Epidermal melanocyte (primary cell): ENCODE results near the gene SPACA6.
"Not testable (repeated sequence)": the region's sequence is repeated elsewhere in the genome, so short reads cannot be mapped to it uniquely, and the experiment has no call there.

Source experiments
- DNase-seq: peaks from one replicate; pipeline ENCODE4 v3.0.0; 2011; ENCODE audit warnings: low spot score; ENCODE audit not compliant: insufficient read length

SPACA6 gene

GRCh38 chr19:51733742-51734522 lies 40.8 kb downstream of the SPACA6 start:
- DNase-seq = no peak

DNA sequence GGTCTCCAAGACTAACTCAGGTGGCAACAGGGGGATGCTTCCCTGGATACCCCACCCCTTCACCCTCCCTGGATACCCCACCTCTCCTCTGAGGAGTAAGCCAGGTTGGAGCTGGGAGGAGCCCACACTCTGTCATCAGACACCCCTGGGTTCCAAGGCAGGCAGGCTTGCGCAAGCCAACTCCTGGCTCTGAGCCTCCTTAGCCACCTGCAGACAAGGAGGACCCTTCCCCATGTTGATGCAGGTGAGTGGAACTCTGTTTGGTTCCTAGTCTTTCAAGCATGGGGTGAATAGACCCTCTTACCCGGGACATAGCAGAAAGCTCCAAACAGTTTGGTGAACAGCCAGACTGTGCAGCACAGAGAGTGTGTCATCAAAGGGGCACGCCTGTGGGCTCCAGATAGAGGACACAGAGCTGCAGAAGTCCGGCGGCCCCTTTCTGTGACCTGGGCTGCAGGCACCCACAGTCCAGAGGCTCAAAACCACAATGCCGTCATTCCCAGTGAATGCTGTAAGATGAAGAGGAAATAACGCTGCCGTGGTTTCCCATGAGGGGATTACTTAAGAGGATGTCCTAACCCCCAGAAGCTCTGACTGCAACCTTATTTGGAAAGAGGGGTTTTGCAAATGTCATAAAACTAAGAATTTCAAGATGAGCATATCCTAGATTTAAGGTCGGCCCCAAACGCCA lies 42.8 kb downstream of the SPACA6 start:
- DNase-seq = no peak

- no peak for DNase-seq
Observed at GRCh38 chr19:51737389-51737788, 44.3 kb downstream of the SPACA6 start.

DNA sequence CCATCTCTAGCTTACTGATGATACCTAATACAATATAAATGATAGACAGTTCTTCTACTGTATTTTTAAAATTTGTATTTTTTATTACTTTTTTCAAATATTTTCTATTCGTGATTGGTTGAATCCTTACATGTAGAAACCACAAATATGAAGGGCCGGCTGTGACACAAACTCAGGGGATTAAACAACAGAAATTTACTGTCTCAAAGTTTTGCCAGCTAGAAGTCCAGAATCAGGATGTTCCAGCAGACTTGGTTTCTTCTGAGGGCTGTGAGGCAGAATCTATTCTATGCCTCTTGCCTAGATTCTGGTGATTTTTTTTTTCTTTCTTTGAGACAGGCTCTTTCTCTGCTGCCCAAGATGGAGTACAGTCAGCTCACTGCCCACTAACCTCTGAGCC lies 44.8 kb downstream of the SPACA6 start:
- no peak for DNase-seq

DNA sequence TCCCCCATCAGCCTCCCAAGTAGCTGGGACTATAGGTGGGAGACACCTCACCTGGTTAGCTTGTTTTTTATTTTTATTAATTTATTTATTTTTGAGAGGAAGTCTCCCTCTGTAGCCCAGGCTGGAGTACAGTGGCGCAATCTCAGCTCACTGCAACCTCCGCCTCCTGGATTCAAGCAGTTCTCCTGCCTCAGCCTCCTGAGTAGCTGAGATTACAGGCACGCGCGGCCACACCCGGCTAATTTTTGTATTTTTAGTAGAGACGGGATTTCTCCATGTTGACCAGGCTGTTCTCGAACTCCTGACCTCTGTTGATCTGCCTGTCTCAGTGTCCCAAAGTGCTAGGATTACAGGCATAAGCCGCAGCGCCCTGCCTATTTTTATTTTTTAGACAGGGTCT lies 45.4 kb downstream of the SPACA6 start:
- DNase-seq = not testable (repeated sequence)

GRCh38 chr19:51739466-51740213 lies 46.5 kb downstream of the SPACA6 start:
- DNase-seq = no peak

GRCh38 chr19:51740356-51740755 lies 47.2 kb downstream of the SPACA6 start:
- no peak for DNase-seq

- DNase-seq = no peak
Observed at GRCh38 chr19:51742789-51743188, 49.7 kb downstream of the SPACA6 start.

GRCh38 chr19:51743405-51743804 lies 50.3 kb downstream of the SPACA6 start:
- no peak for DNase-seq

DNA sequence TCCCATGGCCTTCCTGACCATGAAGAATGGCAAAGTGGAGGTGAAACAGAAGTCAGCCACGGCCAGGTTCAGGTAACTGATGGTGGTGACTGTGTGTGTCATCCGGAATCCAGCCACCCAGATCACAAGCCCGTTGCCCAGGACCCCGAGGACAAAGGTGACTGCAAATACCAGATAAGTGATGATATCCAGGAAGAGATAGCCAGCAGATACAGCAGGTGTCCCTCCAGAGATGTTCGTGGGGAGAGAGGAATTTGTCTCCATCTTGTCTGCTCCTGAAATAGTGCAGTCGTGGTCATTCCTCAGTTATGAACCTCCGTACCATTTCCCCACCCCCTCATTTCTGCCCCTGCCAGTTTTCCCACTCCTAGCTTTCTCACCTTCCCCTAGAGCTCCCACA lies 53.6 kb downstream of the SPACA6 start:
- DNase-seq = no peak

GRCh38 chr19:51749979-51750378 lies 56.8 kb downstream of the SPACA6 start:
- no peak for DNase-seq

DNA sequence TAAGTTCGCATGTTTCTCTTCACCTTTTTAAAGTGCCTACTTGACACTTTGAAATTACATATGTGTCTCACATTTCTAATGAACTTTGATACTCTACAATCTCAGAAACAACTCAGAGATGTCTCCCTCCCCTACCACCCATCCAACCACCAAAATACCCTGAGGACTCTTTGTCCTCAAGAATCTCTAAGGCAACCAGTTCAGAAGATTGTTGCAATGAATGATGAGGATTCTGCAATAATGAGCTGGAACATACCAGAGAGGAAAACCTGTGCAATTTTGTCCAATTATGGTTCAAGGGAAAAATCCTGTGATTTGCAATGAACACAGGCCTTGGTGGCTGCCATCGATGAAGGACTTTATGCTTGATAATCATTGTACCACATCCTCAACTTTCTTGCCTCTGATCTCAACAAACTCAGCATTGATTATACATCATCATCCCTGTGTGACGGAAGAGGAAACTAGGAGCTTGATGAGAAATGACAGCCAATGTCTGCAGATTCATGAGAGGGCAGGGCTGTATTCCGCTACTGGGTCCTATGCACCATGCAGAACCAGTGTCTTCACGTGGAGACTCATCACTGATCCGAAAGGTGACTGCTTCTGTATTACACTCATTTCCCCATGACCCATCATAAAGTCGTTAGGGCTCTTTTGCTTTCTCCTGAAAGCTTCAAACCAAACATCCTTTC lies 57.4 kb downstream of the SPACA6 start:
- DNase-seq = no peak

DNA sequence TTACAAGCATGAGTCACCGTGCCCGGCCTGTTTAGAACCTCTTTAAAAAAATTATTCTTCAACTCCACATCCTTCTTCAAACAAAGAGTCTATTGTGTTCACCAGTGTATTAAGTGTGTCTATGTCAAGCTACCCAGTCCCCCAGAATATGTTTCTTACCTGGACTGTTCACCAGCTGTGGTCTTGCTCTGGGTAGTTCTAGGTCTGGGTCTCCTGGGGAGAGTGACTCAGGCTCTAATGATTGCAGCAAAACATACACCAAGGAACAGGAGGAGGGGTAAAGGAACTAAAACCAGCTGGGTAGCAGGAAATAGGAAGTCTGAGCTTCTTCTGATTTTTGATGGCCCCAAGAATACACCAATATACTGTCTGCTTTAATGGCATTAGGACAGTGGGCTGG lies 58.5 kb downstream of the SPACA6 start, which contains the start of gene FPR1:
TSS of gene FPR1 (minus strand) at position 224 of the 400 bp plus-strand sequence. CDS start 4,884 bp downstream, outside the sequence.
- DNase-seq = no peak

- no peak for DNase-seq
Observed at GRCh38 chr19:51754109-51754508, 61.0 kb downstream of the SPACA6 start.

GRCh38 chr19:51754770-51755169 lies 61.6 kb downstream of the SPACA6 start:
- no peak for DNase-seq
